ENCODE data around the gene CLCN1. TPM values are rescaled to one million over a fixed set of nuclear protein-coding genes. Genes with fewer than 3 reads are reported as not detected.

Gene CLCN1
- total RNA-seq, 4 donors from 2014 or later = 0.24 to 0.79 TPM; not detected in 2

- ATAC-seq (ENCODE audit: low FRiP score) (no peak), DNase-seq (ENCODE audit: low spot score) (no peak)
- TF ChIP-seq CTCF (IDR thresholded peaks at IDR 0.05) = no peak
Measured at GRCh38 chr7:143292876-143293275, 23.0 kb upstream of the CLCN1 start.

GRCh38 chr7:143295870-143296269 lies 20.0 kb upstream of the CLCN1 start:
- no peak for DNase-seq (ENCODE audit: low spot score)
- ATAC-seq (ENCODE audit: low FRiP score) = no peak
- no peak for TF ChIP-seq CTCF (IDR thresholded peaks at IDR 0.05)

GRCh38 chr7:143296686-143297085 lies 19.2 kb upstream of the CLCN1 start:
- ATAC-seq (ENCODE audit: low FRiP score) (no peak), DNase-seq (ENCODE audit: low spot score) (no peak)
- TF ChIP-seq CTCF (IDR thresholded peaks at IDR 0.05) = no peak

GRCh38 chr7:143299346-143299745 lies 16.6 kb upstream of the CLCN1 start:
- ATAC-seq (ENCODE audit: low FRiP score) = no peak
- no peak for TF ChIP-seq CTCF (IDR thresholded peaks at IDR 0.05)

GRCh38 chr7:143299840-143300239 lies 16.1 kb upstream of the CLCN1 start:
- ATAC-seq (ENCODE audit: low FRiP score) (no peak), DNase-seq (ENCODE audit: low spot score) (no peak)
- no peak for TF ChIP-seq CTCF (IDR thresholded peaks at IDR 0.05)

More at GRCh38 chr7:143299346-143299745, 16.6 kb upstream of the CLCN1 start:
- no peak for DNase-seq (ENCODE audit: low spot score)

- no peak for ATAC-seq (ENCODE audit: low FRiP score)
- no peak for TF ChIP-seq CTCF (IDR thresholded peaks at IDR 0.05)
- DNase-seq (ENCODE audit: low spot score) = no peak
Measured at GRCh38 chr7:143300959-143301935, 14.7 kb upstream of the CLCN1 start.

GRCh38 chr7:143303733-143304132 lies 12.2 kb upstream of the CLCN1 start:
- ATAC-seq (ENCODE audit: low FRiP score) (no peak), DNase-seq (ENCODE audit: low spot score) (no peak)
- TF ChIP-seq CTCF (IDR thresholded peaks at IDR 0.05) = no peak

All from omental fat pad (tissue), 4 donors.